VCaP (cell line): Measurements from ENCODE around the gene RHOB.

ENCODE experiments used
- H3K27ac ChIP-seq: fragments of 450-650 bp; 2 replicates; pipeline ENCODE4 v1.5.1; 2017
- CTCF ChIP-seq: fragments of 450-650 bp; conservative IDR thresholded peaks from 2 replicates; pipeline ENCODE4 v1.5.1; 2017; ENCODE audit warnings: mild to moderate bottlenecking, moderate library complexity

RHOB gene

DNA sequence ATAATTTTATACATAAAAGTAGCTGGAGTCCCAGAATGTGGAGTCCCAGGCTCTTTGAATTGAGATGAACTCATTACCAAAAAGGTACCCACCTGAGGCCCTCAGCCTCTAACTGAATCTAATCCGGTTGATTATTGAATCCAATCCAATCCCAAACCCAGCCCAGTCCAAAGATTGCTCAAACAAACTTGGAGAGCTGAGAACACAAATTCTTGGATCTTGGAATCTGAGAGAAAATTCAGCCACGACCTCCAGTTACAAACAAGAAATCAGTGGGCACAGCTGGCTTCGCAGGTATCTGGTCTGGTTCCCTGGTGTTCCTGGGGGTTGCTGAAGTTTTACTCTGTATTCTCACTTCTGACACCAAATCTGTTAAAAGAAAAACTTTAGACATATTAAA is 28.4 kb upstream of the RHOB start:
- H3K27ac ChIP-seq: no peak overlapping the region
- TF ChIP-seq CTCF: no peak

DNA sequence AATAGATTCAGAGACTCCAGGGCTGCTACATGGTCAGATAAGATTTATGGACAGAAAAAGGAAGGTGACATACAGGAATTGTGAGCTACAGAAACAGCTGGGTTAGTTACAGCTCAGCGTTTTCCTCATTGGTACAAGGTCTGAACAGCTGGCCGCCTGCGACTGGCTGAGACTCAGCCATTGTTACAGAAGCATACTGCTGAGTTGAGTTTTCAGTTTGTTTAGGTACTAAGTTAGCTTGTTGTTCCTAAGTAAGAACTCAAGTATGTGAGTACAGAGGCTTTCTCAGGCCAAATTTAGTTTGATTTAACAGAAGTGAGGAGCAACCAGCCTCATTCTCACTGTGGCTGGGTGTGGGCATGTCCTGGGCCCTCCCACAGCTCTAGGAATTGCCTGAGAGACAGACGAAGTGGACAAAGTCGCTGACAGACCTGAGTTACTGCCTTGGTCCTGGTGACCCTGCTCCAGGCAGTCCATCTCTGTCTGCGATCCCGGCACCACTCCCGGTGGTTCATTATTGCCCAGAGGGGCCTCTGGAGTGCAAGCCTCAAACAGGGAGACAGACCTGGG is 27.8 kb upstream of the RHOB start:
- H3K27ac ChIP-seq: no peak overlapping the region
- no peak for TF ChIP-seq CTCF

DNA sequence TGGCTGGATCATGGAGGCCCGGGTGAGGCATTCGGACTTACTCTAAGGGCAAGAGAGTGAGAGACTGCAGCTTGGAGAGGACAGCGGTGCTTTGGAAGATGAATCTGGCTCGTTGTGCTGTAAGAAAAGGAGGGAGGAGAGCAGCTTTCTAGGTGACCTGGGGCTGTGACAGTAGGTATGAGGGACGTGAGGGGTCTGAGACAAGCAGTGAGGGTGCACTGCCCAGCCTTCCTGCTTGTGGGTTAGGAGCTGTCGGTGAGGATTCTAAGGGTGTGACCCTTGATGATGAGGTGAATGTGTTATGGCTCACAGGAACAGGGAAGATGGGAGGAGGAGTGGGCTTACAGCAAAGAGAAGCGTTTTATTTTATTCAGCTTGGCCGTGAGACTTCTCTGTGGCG is 27.1 kb upstream of the RHOB start:
- no peak for TF ChIP-seq CTCF
- H3K27ac ChIP-seq: no peak overlapping the region

GRCh38 chr2:20421336-20421987 is 25.4 kb upstream of the RHOB start:
- H3K27ac ChIP-seq: no peak overlapping the region

GRCh38 chr2:20421988-20422370 is 24.9 kb upstream of the RHOB start:
- H3K27ac ChIP-seq: no peak overlapping the region

More at GRCh38 chr2:20421336-20421987, 25.4 kb upstream of the RHOB start:
- no peak for TF ChIP-seq CTCF

DNA sequence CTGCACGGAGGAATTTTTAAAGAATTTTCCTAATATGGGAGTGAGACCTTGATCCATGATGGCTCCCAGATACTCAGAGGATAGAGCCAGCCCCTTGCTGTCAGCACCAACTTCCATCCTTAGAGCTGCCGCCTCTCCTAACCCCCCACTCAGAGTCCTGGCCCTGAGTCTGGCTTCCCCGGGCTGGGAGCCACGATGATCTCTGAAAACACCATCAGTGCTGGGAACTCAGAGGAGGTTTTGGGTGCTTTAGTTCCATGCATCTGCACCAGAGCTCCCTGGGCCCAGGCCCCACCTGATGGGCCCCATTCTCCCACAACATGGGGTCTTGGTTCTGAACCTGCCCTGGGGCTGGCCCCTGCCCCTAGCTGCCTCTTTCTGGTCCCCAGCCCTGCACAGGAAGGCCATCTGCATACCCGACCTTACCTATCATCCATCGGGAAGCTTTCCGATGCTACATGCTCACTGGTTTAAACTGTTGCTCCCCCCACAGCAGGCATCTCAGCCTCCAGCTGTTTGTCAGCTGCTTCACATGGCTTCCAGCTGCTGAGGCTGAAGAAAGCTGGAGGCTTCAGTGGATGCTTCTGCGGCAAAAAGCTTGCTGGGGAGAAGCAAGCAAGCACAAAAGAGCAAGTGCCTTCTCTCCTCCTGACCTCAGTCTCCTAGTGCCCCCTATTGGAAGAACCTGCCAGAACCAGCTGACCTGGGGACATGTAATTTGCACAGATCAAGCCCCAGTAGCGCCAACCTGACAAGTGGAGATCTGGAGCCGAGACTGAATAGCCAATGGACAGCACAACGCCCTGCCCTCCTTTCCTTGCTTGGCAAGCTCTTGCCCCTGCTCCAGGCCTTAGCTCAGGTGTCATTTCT is 24.2 kb upstream of the RHOB start:
- TF ChIP-seq CTCF: no peak
- no peak overlapping the region for H3K27ac ChIP-seq

More at GRCh38 chr2:20421988-20422370, 24.9 kb upstream of the RHOB start:
- TF ChIP-seq CTCF: no peak

GRCh38 chr2:20423359-20423758 is 23.5 kb upstream of the RHOB start:
- no peak for TF ChIP-seq CTCF
- H3K27ac ChIP-seq: no peak overlapping the region
